HCT116 (cell line): ENCODE measurements around the gene MEG3. TPM values are rescaled to one million over a fixed set of nuclear protein-coding genes. Genes with fewer than 3 reads are reported as not detected.

Experiments
- ATAC-seq: fragments of 200-7000 bp; cut with Tn5 transposase; 2 replicates; pipeline ENCODE4 v1.9.1; 2020; ENCODE audit warnings: mild to moderate bottlenecking, moderate library complexity
- BruUV-seq: library from RNA; stranded (reverse); fragments of 400-500 nt; replicated peaks from 2 replicates; lab custom pipeline; 2021; lab: Mats Ljungman, UMichigan
- CTCF ChIA-PET: fragments of 300-600 bp; sonication (Branson Sonifier 250); formaldehyde crosslinking; loops from one replicate; lab custom pipeline; 2021; ENCODE audit warnings: antibody characterized with exemption; lab: Charles Lee
- POLR2A ChIA-PET: fragments of 300-600, 350-600 bp; sonication (Branson Sonifier 250); formaldehyde crosslinking; loops from one replicate; lab custom pipeline; 2021; ENCODE audit warnings: antibody characterized with exemption; lab: Charles Lee
- RAD21 ChIA-PET, 2 experiments: fragments of 300-600 bp; sonication (Branson Sonifier 250); formaldehyde crosslinking; loops; one replicate each; lab custom pipeline; 2023; ENCODE audit warnings: low total read pairs in 2 of 2; ENCODE audit not compliant: uncharacterized antibody in 2 of 2, unreplicated experiment in 2 of 2, low non-redundant PET in 1 of 2; lab: Charles Lee
- DNase-seq: peaks from one replicate; pipeline ENCODE4 v3.0.0-alpha.2; 2010; ENCODE audit warnings: low read depth, low spot score
- H2AFZ ChIP-seq: fragments of 200-600 bp; shearing (Covaris generic), sonication (generic); 2 replicates; pipeline ENCODE4 v1.6.1; 2017; ENCODE audit warnings: low read depth, mixed run types, mixed read lengths, antibody characterized with exemption, low read length; ENCODE audit not compliant: poor library complexity, severe bottlenecking
- H3K27ac ChIP-seq: 2 replicates; pipeline ENCODE4 v1.5.1; 2012; ENCODE audit warnings: low read depth, low read length
- H3K27me3 ChIP-seq: fragments of 200-600 bp; sonication (generic); 2 replicates; pipeline ENCODE4 v1.6.1; 2016; ENCODE audit warnings: mixed run types, low read length, mixed read lengths; ENCODE audit not compliant: insufficient read depth
- H3K36me3 ChIP-seq, 2 experiments: fragments of 200-500 bp in 1 of 2; fragments of 200-600 bp in 1 of 2; sonication (Bioruptor generic) in 1 of 2; sonication (generic) in 1 of 2; 2 replicates each; pipeline versions ENCODE4 v1.5.1 to v1.6.1; 2014 to 2016; ENCODE audit warnings: low read length in 2 of 2, inconsistent platforms in 1 of 2, mixed read lengths in 1 of 2, mixed run types in 1 of 2; ENCODE audit not compliant: insufficient read depth in 2 of 2, control insufficient read depth in 1 of 2
- H3K4me1 ChIP-seq, 2 experiments: fragments of 200-600 bp in 1 of 2; sonication (generic) in 1 of 2; 2 replicates each; pipeline versions ENCODE4 v1.5.1 to v1.6.1; 2012 to 2017; ENCODE audit warnings: low read length in 2 of 2, inconsistent platforms in 1 of 2, mild to moderate bottlenecking in 1 of 2, mixed read lengths in 1 of 2, mixed run types in 1 of 2, moderate library complexity in 1 of 2; ENCODE audit not compliant: insufficient read depth in 2 of 2, control insufficient read depth in 1 of 2
- H3K4me2 ChIP-seq: fragments of 200-600 bp; sonication (generic); 2 replicates; pipeline ENCODE4 v1.6.1; 2017; ENCODE audit warnings: mixed run types, low read length, mixed read lengths
- H3K4me3 ChIP-seq, 2 experiments: fragments of 200-600 bp in 1 of 2; sonication (generic) in 1 of 2; replicated peaks in 1 of 2; 2 replicates each; pipeline ENCODE4 v1.5.1; 2011 to 2016; ENCODE audit warnings: low read length in 2 of 2, control low read depth in 1 of 2, low read depth in 1 of 2, mild to moderate bottlenecking in 1 of 2, mixed read lengths in 1 of 2, mixed run types in 1 of 2
- H3K79me2 ChIP-seq: fragments of 200-600 bp; sonication (generic); 2 replicates; pipeline ENCODE4 v1.6.1; 2017; ENCODE audit warnings: mild to moderate bottlenecking, mixed run types, low read length, moderate library complexity, mixed read lengths; ENCODE audit not compliant: insufficient read depth
- H3K9ac ChIP-seq: fragments of 200-600 bp; sonication (generic); 2 replicates; pipeline ENCODE4 v1.6.1; 2016; ENCODE audit warnings: low read length, mixed read lengths
- H3K9me2 ChIP-seq: fragments of 200-600 bp; sonication (generic), shearing (Covaris generic); 2 replicates; pipeline ENCODE4 v1.6.1; 2017; ENCODE audit warnings: mixed run types, mild to moderate bottlenecking, moderate library complexity; ENCODE audit not compliant: insufficient read depth
- H3K9me3 ChIP-seq, 2 experiments: fragments of 200-500 bp in 1 of 2; fragments of 200-600 bp in 1 of 2; sonication (Bioruptor generic) in 1 of 2; sonication (generic) in 1 of 2; 2 replicates each; pipeline ENCODE4 v1.6.1; 2014 to 2017; ENCODE audit warnings: low read length in 2 of 2, mixed read lengths in 2 of 2, inconsistent platforms in 1 of 2, low read depth in 1 of 2, mild to moderate bottlenecking in 1 of 2, mixed run types in 1 of 2, moderate library complexity in 1 of 2; ENCODE audit not compliant: control insufficient read depth in 1 of 2, insufficient read depth in 1 of 2
- H4K20me1 ChIP-seq: fragments of 200-600 bp; sonication (generic), shearing (Covaris generic); 2 replicates; pipeline ENCODE4 v1.6.1; 2017; ENCODE audit warnings: mixed run types, mild to moderate bottlenecking, moderate library complexity; ENCODE audit not compliant: insufficient read depth
- CBX3 ChIP-seq: IDR thresholded peaks from 2 replicates; pipeline ENCODE4 v1.6.1; 2012; ENCODE audit warnings: low read depth
- EZH2phosphoT487 ChIP-seq: fragments of 200-600 bp; IDR thresholded peaks from 2 replicates; pipeline ENCODE4 v1.6.1; 2018; ENCODE audit warnings: antibody characterized with exemption, borderline replicate concordance
- ZFX ChIP-seq: fragments of 450-650 bp; IDR thresholded peaks from 2 replicates; pipeline ENCODE4 v1.6.1; 2017
- intact Hi-C: fragments of 100-400 bp; cut with micrococcal nuclease; formaldehyde crosslinking; loops from 2 replicates; pipeline ENCODE4 v1.10.0; 2022
- total RNA-seq: library from RNA; stranded (reverse); gene quantifications from one replicate; pipeline ENCODE4 v1.2.1, GENCODE V29; 2021; ENCODE audit not compliant: unreplicated experiment
- TF ChIP-seq, protein P1 (sequence below): IDR thresholded peaks from 2 replicates; pipeline ENCODE4 v1.6.1; 2012; ENCODE audit warnings: low read depth

MEG3 gene
- total RNA-seq, 1 experiment from 2014 or later, result 2.5 TPM

- H2AFZ ChIP-seq, result no peak overlapping the region
- no peaks in the 10 kb centered on the region for H3K27me3 ChIP-seq
- no peaks in the 10 kb centered on the region for H3K36me3 ChIP-seq
- H3K9ac ChIP-seq, result no peak overlapping the region
- no peaks in the 10 kb centered on the region for H3K4me1 ChIP-seq
- no peaks in the 10 kb centered on the region for H4K20me1 ChIP-seq
- POLR2A ChIA-PET, result no interaction called here
- BruUV-seq, result no TSS peak
- RAD21 ChIA-PET, result no interaction called here
- no peak for ATAC-seq
- no peak overlapping the region for H3K4me3 ChIP-seq
- CTCF ChIA-PET, result interaction anchor here (1.4 to 2.0 kb wide), 2 partner anchors 10 to 49 kb away, joined by 3 to 7 read pairs; no protein-coding TSS in a partner anchor
- TF ChIP-seq, protein P1, sequence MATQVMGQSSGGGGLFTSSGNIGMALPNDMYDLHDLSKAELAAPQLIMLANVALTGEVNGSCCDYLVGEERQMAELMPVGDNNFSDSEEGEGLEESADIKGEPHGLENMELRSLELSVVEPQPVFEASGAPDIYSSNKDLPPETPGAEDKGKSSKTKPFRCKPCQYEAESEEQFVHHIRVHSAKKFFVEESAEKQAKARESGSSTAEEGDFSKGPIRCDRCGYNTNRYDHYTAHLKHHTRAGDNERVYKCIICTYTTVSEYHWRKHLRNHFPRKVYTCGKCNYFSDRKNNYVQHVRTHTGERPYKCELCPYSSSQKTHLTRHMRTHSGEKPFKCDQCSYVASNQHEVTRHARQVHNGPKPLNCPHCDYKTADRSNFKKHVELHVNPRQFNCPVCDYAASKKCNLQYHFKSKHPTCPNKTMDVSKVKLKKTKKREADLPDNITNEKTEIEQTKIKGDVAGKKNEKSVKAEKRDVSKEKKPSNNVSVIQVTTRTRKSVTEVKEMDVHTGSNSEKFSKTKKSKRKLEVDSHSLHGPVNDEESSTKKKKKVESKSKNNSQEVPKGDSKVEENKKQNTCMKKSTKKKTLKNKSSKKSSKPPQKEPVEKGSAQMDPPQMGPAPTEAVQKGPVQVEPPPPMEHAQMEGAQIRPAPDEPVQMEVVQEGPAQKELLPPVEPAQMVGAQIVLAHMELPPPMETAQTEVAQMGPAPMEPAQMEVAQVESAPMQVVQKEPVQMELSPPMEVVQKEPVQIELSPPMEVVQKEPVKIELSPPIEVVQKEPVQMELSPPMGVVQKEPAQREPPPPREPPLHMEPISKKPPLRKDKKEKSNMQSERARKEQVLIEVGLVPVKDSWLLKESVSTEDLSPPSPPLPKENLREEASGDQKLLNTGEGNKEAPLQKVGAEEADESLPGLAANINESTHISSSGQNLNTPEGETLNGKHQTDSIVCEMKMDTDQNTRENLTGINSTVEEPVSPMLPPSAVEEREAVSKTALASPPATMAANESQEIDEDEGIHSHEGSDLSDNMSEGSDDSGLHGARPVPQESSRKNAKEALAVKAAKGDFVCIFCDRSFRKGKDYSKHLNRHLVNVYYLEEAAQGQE, result no peak
- no peaks in the 10 kb centered on the region for H3K79me2 ChIP-seq
- no peak for DNase-seq
- no peak overlapping the region for H3K27ac ChIP-seq
- intact Hi-C loops, result no loop called here
- no peak overlapping the region for H3K4me2 ChIP-seq
- H3K9me2 ChIP-seq, result no peaks in the 10 kb centered on the region
- H3K9me3 ChIP-seq, result no peaks in the 10 kb centered on the region
These were observed 15.3 kb downstream of the MEG3 start for GRCh38 chr14:100841066-100841760.

DNA sequence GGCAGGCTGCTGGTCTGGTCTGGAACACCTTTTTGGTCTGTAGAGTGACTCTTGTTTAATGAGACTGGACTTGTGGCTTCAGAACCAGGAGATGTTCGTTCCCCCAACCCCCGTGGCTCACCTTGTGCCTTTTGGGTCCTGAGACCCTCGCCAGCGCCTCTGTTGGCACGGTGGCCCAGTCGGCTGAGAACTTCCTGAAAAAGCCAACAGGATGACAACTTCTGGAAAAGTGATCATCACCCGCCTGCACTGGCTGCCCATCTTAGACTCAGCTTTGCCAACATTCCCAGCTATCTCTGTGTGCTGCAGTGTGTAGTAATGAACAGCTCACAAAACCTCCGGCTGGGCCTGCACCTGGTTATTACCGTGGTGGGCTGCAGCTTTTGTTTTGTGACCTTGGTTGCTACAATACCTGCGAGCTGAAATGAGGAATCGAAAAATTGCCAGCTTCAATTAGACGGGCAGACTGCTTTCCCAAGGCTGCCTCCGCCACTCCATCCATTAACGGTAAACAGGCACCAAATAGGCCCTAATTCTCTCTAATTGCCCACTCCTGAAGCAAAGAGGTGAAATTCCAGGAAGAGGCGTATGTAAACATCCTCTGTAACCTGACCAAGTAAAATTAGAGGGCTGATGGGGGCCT is 16.0 kb downstream of the MEG3 start:
- no peak overlapping the region for H2AFZ ChIP-seq
- ChIA-PET CTCF (interaction anchor here (1.4 to 2.0 kb wide), 2 partner anchors 9 to 48 kb away, joined by 3 to 7 read pairs; no protein-coding TSS in a partner anchor), POLR2A (no interaction called here), RAD21 (no interaction called here)
- H3K4me2 ChIP-seq, result no peak overlapping the region
- intact Hi-C loops, result no loop called here
- H3K79me2 ChIP-seq, result no peaks in the 10 kb centered on the region
- no peak overlapping the region for H3K4me3 ChIP-seq
- no peaks in the 10 kb centered on the region for H3K9me2 ChIP-seq
- H3K27ac ChIP-seq, result no peak overlapping the region
- no peaks in the 10 kb centered on the region for H3K36me3 ChIP-seq
- no peak overlapping the region for H3K9ac ChIP-seq
- TF ChIP-seq CBX3 (no peak), EZH2phosphoT487 (no peak), ZFX (no peak)
- no TSS peak for BruUV-seq
- H3K9me3 ChIP-seq, result no peaks in the 10 kb centered on the region
- ATAC-seq (no peak), DNase-seq (no peak)
- H3K27me3 ChIP-seq, result no peaks in the 10 kb centered on the region
- no peaks in the 10 kb centered on the region for H4K20me1 ChIP-seq
- no peaks in the 10 kb centered on the region for H3K4me1 ChIP-seq
